GM12878 (cell line): ENCODE results near the gene TTLL1. TPM values are rescaled to one million over a fixed set of nuclear protein-coding genes. Genes with fewer than 3 reads are reported as not detected.

Source experiments
- ATF7 ChIP-seq: fragments of 450-650 bp; IDR thresholded peaks from 2 replicates; pipeline ENCODE4 v1.6.1; 2016; ENCODE audit warnings: low read depth, mild to moderate bottlenecking
- BACH1 ChIP-seq: fragments of 450-650 bp; IDR thresholded peaks from 2 replicates; pipeline ENCODE4 v1.6.1; 2017; ENCODE audit warnings: mild to moderate bottlenecking, borderline replicate concordance
- BRCA1 ChIP-seq: IDR thresholded peaks from 2 replicates; pipeline ENCODE4 v1.6.1; 2011; ENCODE audit warnings: low read depth, low read length, improper control_type of control experiment
- CBFB ChIP-seq: IDR thresholded peaks from 2 replicates; pipeline ENCODE4 v1.6.1; 2016; ENCODE audit warnings: antibody characterized with exemption, low read depth
- CREB1 ChIP-seq: IDR thresholded peaks from 2 replicates; pipeline ENCODE4 v1.6.1; 2012; ENCODE audit warnings: low read depth, mild to moderate bottlenecking, inconsistent platforms
- EED ChIP-seq: sonication (generic); IDR thresholded peaks from 2 replicates; pipeline ENCODE4 v1.6.1; 2016; ENCODE audit warnings: antibody characterized with exemption, low read depth
- ELK1 ChIP-seq: IDR thresholded peaks from 2 replicates; pipeline ENCODE4 v1.6.1; 2012; ENCODE audit warnings: low read depth, low read length, improper control_type of control experiment
- HCFC1 ChIP-seq: fragments of 150-350 bp; IDR thresholded peaks from 2 replicates; pipeline ENCODE4 v1.6.1; 2014; ENCODE audit warnings: low read length
- HDAC6 ChIP-seq: fragments of 200-600 bp; sonication (generic); IDR thresholded peaks from one replicate; pipeline ENCODE4 v1.8.0; 2017; ENCODE audit warnings: antibody characterized with exemption; ENCODE audit not compliant: unreplicated experiment
- IKZF1 ChIP-seq: fragments of 450-650 bp; conservative IDR thresholded peaks from 2 replicates; pipeline ENCODE4 v1.6.1; 2017; ENCODE audit warnings: antibody characterized with exemption, mild to moderate bottlenecking
- IKZF2 ChIP-seq, 2 experiments: fragments of 450-650 bp; IDR thresholded peaks; 2 replicates each; pipeline ENCODE4 v1.6.1; 2017; ENCODE audit warnings: mild to moderate bottlenecking in 2 of 2, moderate library complexity in 2 of 2
- KAT2A ChIP-seq: conservative IDR thresholded peaks from 2 replicates; pipeline ENCODE4 v1.6.1; 2011; ENCODE audit warnings: low read depth, low read length; ENCODE audit not compliant: control insufficient read depth
- KDM1A ChIP-seq: fragments of 200-600 bp; sonication (generic); IDR thresholded peaks from 2 replicates; pipeline ENCODE4 v1.6.1; 2016; ENCODE audit warnings: borderline replicate concordance
- MEF2B ChIP-seq: fragments of 450-650 bp; IDR thresholded peaks from 2 replicates; pipeline ENCODE4 v1.6.1; 2018; ENCODE audit warnings: mild to moderate bottlenecking, moderate library complexity; ENCODE audit not compliant: partially characterized antibody, poor library complexity, severe bottlenecking
- NBN ChIP-seq: fragments of 450-650 bp; IDR thresholded peaks from 2 replicates; pipeline ENCODE4 v1.6.1; 2016
- NFIC ChIP-seq: IDR thresholded peaks from 2 replicates; pipeline ENCODE4 v1.6.1; 2012; ENCODE audit warnings: low read depth, mild to moderate bottlenecking, inconsistent platforms, low read length, moderate library complexity
- NFYA ChIP-seq: IDR thresholded peaks from 2 replicates; pipeline ENCODE4 v1.6.1; 2011; ENCODE audit warnings: low read depth, mild to moderate bottlenecking, low read length, improper control_type of control experiment, borderline replicate concordance
- NKRF ChIP-seq: fragments of 450-650 bp; conservative IDR thresholded peaks from 2 replicates; pipeline ENCODE4 v1.6.1; 2017; ENCODE audit warnings: mild to moderate bottlenecking, moderate library complexity
- PKNOX1 ChIP-seq: fragments of 450-650 bp; IDR thresholded peaks from 2 replicates; pipeline ENCODE4 v1.6.1; 2016; ENCODE audit warnings: mild to moderate bottlenecking
- PML ChIP-seq: IDR thresholded peaks from 2 replicates; pipeline ENCODE4 v1.6.1; 2012; ENCODE audit warnings: low read length, inconsistent platforms
- POLR2AphosphoS2 ChIP-seq: IDR thresholded peaks from 2 replicates; pipeline ENCODE4 v1.6.1; 2011; ENCODE audit warnings: low read depth, mild to moderate bottlenecking, low read length, improper control_type of control experiment, moderate library complexity
- RFX5 ChIP-seq: IDR thresholded peaks from 2 replicates; pipeline ENCODE4 v1.6.1; 2011; ENCODE audit warnings: low read depth, low read length, improper control_type of control experiment
- SMAD1 ChIP-seq: fragments of 450-650 bp; IDR thresholded peaks from 2 replicates; pipeline ENCODE4 v1.6.1; 2018; ENCODE audit warnings: mild to moderate bottlenecking, low read depth; ENCODE audit not compliant: partially characterized antibody
- SMAD5 ChIP-seq: IDR thresholded peaks from 2 replicates; pipeline ENCODE4 v1.6.1; 2016; ENCODE audit warnings: antibody characterized with exemption, low read depth
- SMARCA5 ChIP-seq: fragments of 450-650 bp; IDR thresholded peaks from 2 replicates; pipeline ENCODE4 v1.6.1; 2017; ENCODE audit warnings: mild to moderate bottlenecking
- SP1 ChIP-seq: IDR thresholded peaks from one replicate; pipeline ENCODE4 v1.6.1; 2011; ENCODE audit warnings: low read depth, low read length
- STAT1 ChIP-seq: fragments of 450-650 bp; conservative IDR thresholded peaks from 2 replicates; pipeline ENCODE4 v1.6.1; 2014; ENCODE audit warnings: antibody characterized with exemption, mild to moderate bottlenecking
- SUZ12 ChIP-seq: fragments of 200-600 bp; sonication (generic); IDR thresholded peaks from one replicate; pipeline ENCODE4 v1.6.1; 2018; ENCODE audit warnings: antibody characterized with exemption, mild to moderate bottlenecking; ENCODE audit not compliant: unreplicated experiment
- YY1 ChIP-seq: IDR thresholded peaks from 2 replicates; pipeline ENCODE4 v1.6.1; 2011; ENCODE audit warnings: low read depth, mild to moderate bottlenecking, low read length
- polyA plus RNA-seq, 11 experiments: library from polyadenylated mRNA; depleted of rRNA in 4 of 11; unstranded in 6 of 11; stranded (reverse) in 5 of 11; fragments of >200 nt; fragmentation: Nextera tagmentation in 4 of 11; fragmentation: Illumina TruSeq in 1 of 11; extraction: Ambion mirVana in 4 of 11; extraction: Trizol in 1 of 11; gene quantifications; 1 replicate in 1 of 11; 2 replicates in 10 of 11; pipeline versions ENCODE4 v1.2.1 to v1.2.3, GENCODE V29; 2011 to 2016; ENCODE audit warnings: inconsistent platforms in 2 of 11, missing spikeins in 2 of 11, low read depth in 1 of 11
- total RNA-seq, 4 experiments: library from RNA; depleted of rRNA in 3 of 4; stranded (reverse); fragments of >200 nt in 3 of 4; fragmentation: Illumina TruSeq in 1 of 4; extraction: Trizol in 1 of 4; gene quantifications; 2 replicates each; pipeline versions ENCODE4 v1.2.1 to v1.2.3, GENCODE V29; 2013 to 2021

The TTLL1 gene
- total and polyA plus RNA-seq, 10 of the 15 experiments (the other 5 are each of a cell fraction or from before 2014, with no cell fraction given) = 0.39 to 4.8 (median 3.2) TPM

GRCh38 chr22:43014869-43015676 is 74.1 kb downstream of the TTLL1 start, which contains the start of gene PACSIN2 (continued):
- no peak for TF ChIP-seq SMAD1
- peak; percentile 95 for TF ChIP-seq SMAD5
- TF ChIP-seq RFX5 = no peak
- no peak for TF ChIP-seq BRCA1
- peak; percentile 69; the same call in 1 of the 2 replicates for TF ChIP-seq NBN
- peak; percentile 97 for TF ChIP-seq CBFB
- TF ChIP-seq STAT1 = 0 out of 2 replicates have a peak, but pooled peaks have one; percentile 68
- TF ChIP-seq NKRF = peak; percentile 52
- peak; percentile 58; the same call in 1 of the 2 replicates for TF ChIP-seq EED
- TF ChIP-seq SP1 = peak; percentile 96
- no peak for TF ChIP-seq SUZ12
- TF ChIP-seq IKZF2 (IDR thresholded peaks at IDR 0.05) = peak; percentile 31 to 56; a peak in 2 of 4 replicates
- TF ChIP-seq YY1 = peak; percentile 75
- peak; percentile 99 for TF ChIP-seq PKNOX1
- peak; percentile 76; the same call in 1 of the 2 replicates for TF ChIP-seq PML
- peak; percentile 91 for TF ChIP-seq MEF2B
- peak; percentile 89 for TF ChIP-seq POLR2AphosphoS2
- no peak for TF ChIP-seq NFIC
- TF ChIP-seq BACH1 = peak; percentile 58
- TF ChIP-seq HCFC1 = 0 out of 2 replicates have a peak, but pooled peaks have one; percentile 33
- TF ChIP-seq SMARCA5 = peak; percentile 70
- no peak for TF ChIP-seq KDM1A
- TF ChIP-seq NFYA = peak; percentile 15; the same call in 1 of the 2 replicates
- TF ChIP-seq ELK1 = peak; percentile 58; the same call in 1 of the 2 replicates
- TF ChIP-seq HDAC6 = peak; percentile 70
- TF ChIP-seq KAT2A = no peak
- peak; percentile 90 for TF ChIP-seq CREB1
- peak; percentile 49 for TF ChIP-seq ATF7
- TF ChIP-seq IKZF1 = peak; percentile 55
